Stomach (tissue), 9 donors: Measurements from ENCODE around the gene POT1. TPM values are rescaled to one million over a fixed set of nuclear protein-coding genes. Genes with fewer than 3 reads are reported as not detected.

Experiments
- DNase-seq, 2 donors: peaks; one replicate each; pipeline versions ENCODE4 v3.0.0 to v3.0.0-alpha.2; 2013 to 2019
- H3K27ac ChIP-seq, 5 donors: fragments of 200-600 bp in 4 of 5; sonication (generic) in 4 of 5; one replicate each; pipeline ENCODE4 v1.5.1; 2013 to 2019; ENCODE audit warnings: mild to moderate bottlenecking in 1 of 5, moderate library complexity in 1 of 5
- H3K27me3 ChIP-seq, 3 donors: fragments of 200-600 bp; sonication (generic); one replicate each; pipeline ENCODE4 v1.5.1; 2017 to 2019; ENCODE audit warnings: mixed run types in 1 of 3
- H3K36me3 ChIP-seq, 4 donors: fragments of 200-600 bp; sonication (generic); 1 replicate in 3 of 4; 2 replicates in 1 of 4; pipeline ENCODE4 v1.5.1; 2016 to 2019
- H3K4me1 ChIP-seq, 4 donors: fragments of 200-600 bp; sonication (generic); one replicate each; pipeline ENCODE4 v1.5.1; 2016 to 2019
- H3K4me3 ChIP-seq, 4 donors: fragments of 200-600 bp; sonication (generic) in 3 of 4; one replicate each; pipeline ENCODE4 v1.5.1; 2016 to 2019; ENCODE audit warnings: mild to moderate bottlenecking in 1 of 4
- H3K9me3 ChIP-seq, 4 donors: fragments of 200-600 bp; sonication (generic); one replicate each; pipeline ENCODE4 v1.5.1; 2016 to 2019
- CTCF ChIP-seq, 7 experiments: fragments of 450-650 bp in 4 of 7; fragments of 200-600 bp in 3 of 7; sonication (generic) in 3 of 7; IDR thresholded peaks; one replicate each; pipeline ENCODE4 v1.5.1; 2016 to 2019; ENCODE audit warnings: antibody characterized with exemption in 7 of 7, control low read depth in 2 of 7, mild to moderate bottlenecking in 1 of 7
- EP300 ChIP-seq: sonication (generic); formaldehyde crosslinking; IDR thresholded peaks from one replicate; pipeline ENCODE4 v1.6.1; 2017; ENCODE audit warnings: antibody characterized with exemption
- POLR2A ChIP-seq, 4 donors: fragments of 450-650 bp; IDR thresholded peaks; one replicate each; pipeline ENCODE4 v1.6.1; 2016; ENCODE audit warnings: antibody characterized with exemption in 4 of 4, control low read depth in 2 of 4, mild to moderate bottlenecking in 1 of 4, moderate library complexity in 1 of 4
- POLR2AphosphoS5 ChIP-seq, 3 donors: sonication (generic); formaldehyde crosslinking; IDR thresholded peaks; one replicate each; pipeline ENCODE4 v1.6.1; 2016; ENCODE audit warnings: antibody characterized with exemption in 3 of 3
- WGBS, 5 donors: extraction: QIAGEN DNeasy Blood & Tissue Kit in 3 of 5; methylation state at CpG; one replicate each; pipeline versions ENCODE4 v1.1.5 to v1.1.7; 2013 to 2018; 5-methylcytosine and 5-hydroxymethylcytosine counted together
- intact Hi-C: fragments of 100-400 bp; cut with DNase I; formaldehyde crosslinking; loops from one replicate; pipeline ENCODE4 v1.15.1; 2023; ENCODE audit warnings: low total_unique reads
- polyA plus RNA-seq, 3 donors: library from polyadenylated mRNA; stranded (reverse); fragments of 200-250 nt; gene quantifications; one replicate each; pipeline ENCODE4 v1.2.3, GENCODE V29; 2013
- total RNA-seq, 5 donors: library from RNA; depleted of rRNA; stranded (reverse); fragments of >200 nt; gene quantifications; one replicate each; pipeline versions ENCODE4 v1.1.0 to v1.2.3, GENCODE V29; 2014 to 2016
- donor health status: healthy with polysubstance abuse.
- donor health status: Bipolar disorder and iron deficiency.
- donor health status: healthy.

POT1 gene
- total and polyA plus RNA-seq, 8 donors: 4.3 to 47.5 (median 8.9) TPM

- Histone ChIP-seq H3K4me1 (peaks cover 0 to 1% (median 0%) of the 10 kb centered on the region in 4 donors), H3K4me3 (no peak overlapping the region), H3K36me3 (no peaks in the 10 kb centered on the region), H3K27ac (no peak overlapping the region), H3K27me3 (no peaks in the 10 kb centered on the region), H3K9me3 (no peaks in the 10 kb centered on the region)
- intact Hi-C loops: no loop called here
- no peak for DNase-seq
- TF ChIP-seq CTCF (IDR thresholded peaks at IDR 0.05): no peak
- no peak for TF ChIP-seq EP300
- TF ChIP-seq POLR2A (IDR thresholded peaks at IDR 0.05): no peak
- TF ChIP-seq POLR2AphosphoS5 (IDR thresholded peaks at IDR 0.05): no peak
These were observed 149.6 kb downstream of the POT1 start for GRCh38 chr7:124780056-124780455.

GRCh38 chr7:124779620-124780019, 150.0 kb downstream of the POT1 start:
- no peaks in the 10 kb centered on the region for H3K27me3 ChIP-seq

GRCh38 chr7:124779194-124779593, 150.4 kb downstream of the POT1 start:
- WGBS, 5 donors: 60 to 78% (median 65%) methylated on average over 3 of the region's 3 CpGs
- H3K4me1 ChIP-seq: no peaks in the 10 kb centered on the region
- TF ChIP-seq POLR2AphosphoS5 (IDR thresholded peaks at IDR 0.05): no peak
- TF ChIP-seq EP300: no peak
- no peak for TF ChIP-seq POLR2A (IDR thresholded peaks at IDR 0.05)
- no peak for TF ChIP-seq CTCF (IDR thresholded peaks at IDR 0.05)
- no peak overlapping the region for H3K27ac ChIP-seq
- no peak for DNase-seq
- no peaks in the 10 kb centered on the region for H3K9me3 ChIP-seq
- intact Hi-C loops: no loop called here
- no peak overlapping the region for H3K4me3 ChIP-seq
- no peaks in the 10 kb centered on the region for H3K36me3 ChIP-seq
- H3K27me3 ChIP-seq: no peaks in the 10 kb centered on the region

More at GRCh38 chr7:124779620-124780019, 150.0 kb downstream of the POT1 start:
- no peaks in the 10 kb centered on the region for H3K9me3 ChIP-seq
- H3K4me1 ChIP-seq: no peaks in the 10 kb centered on the region
- TF ChIP-seq POLR2AphosphoS5 (IDR thresholded peaks at IDR 0.05) (no peak), CTCF (IDR thresholded peaks at IDR 0.05) (no peak), EP300 (no peak)
- no peak for DNase-seq
- intact Hi-C loops: no loop called here
- H3K36me3 ChIP-seq: no peaks in the 10 kb centered on the region
- H3K4me3 ChIP-seq: no peak overlapping the region
- no peak overlapping the region for H3K27ac ChIP-seq

GRCh38 chr7:124777268-124777667, 152.4 kb downstream of the POT1 start:
- TF ChIP-seq POLR2A (IDR thresholded peaks at IDR 0.05) (no peak), POLR2AphosphoS5 (IDR thresholded peaks at IDR 0.05) (no peak), CTCF (IDR thresholded peaks at IDR 0.05) (no peak)
- WGBS, 5 donors: 79 to 87% (median 81%) methylated on average over 2 of the region's 2 CpGs

More at GRCh38 chr7:124777268-124777667, 152.4 kb downstream of the POT1 start:
- no peaks in the 10 kb centered on the region for H3K4me1 ChIP-seq
- H3K4me3 ChIP-seq: no peak overlapping the region
- intact Hi-C loops: no loop called here
- H3K27ac ChIP-seq: no peak overlapping the region
- H3K27me3 ChIP-seq: no peaks in the 10 kb centered on the region
- DNase-seq: no peak
- no peaks in the 10 kb centered on the region for H3K9me3 ChIP-seq
- H3K36me3 ChIP-seq: no peaks in the 10 kb centered on the region
